ENCODE data around the gene WFDC12.

WFDC12 gene

DNA sequence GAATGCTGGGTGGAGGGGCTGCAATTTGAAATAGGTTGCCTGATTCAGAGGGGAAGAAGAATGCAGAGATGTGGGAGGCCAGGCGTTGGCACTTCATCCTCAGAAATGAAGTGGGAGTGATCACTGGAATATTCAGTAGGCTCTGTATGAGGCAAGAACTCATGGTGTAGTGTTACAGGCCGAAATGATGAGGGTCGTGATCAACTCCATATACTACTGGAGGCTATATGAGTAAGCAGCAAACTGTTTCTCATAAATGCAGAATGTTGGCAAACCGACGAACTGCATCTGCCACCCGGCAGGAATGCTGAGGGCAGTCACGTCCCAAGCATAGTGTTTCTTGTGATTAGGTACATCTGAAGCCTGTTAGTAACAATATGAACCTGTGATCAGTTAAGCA is 36.0 kb downstream of the WFDC12 start:
- DNase-seq = no peak

GRCh38 chr20:45087814-45088213 is 36.5 kb downstream of the WFDC12 start:
- no peak for DNase-seq

DNA sequence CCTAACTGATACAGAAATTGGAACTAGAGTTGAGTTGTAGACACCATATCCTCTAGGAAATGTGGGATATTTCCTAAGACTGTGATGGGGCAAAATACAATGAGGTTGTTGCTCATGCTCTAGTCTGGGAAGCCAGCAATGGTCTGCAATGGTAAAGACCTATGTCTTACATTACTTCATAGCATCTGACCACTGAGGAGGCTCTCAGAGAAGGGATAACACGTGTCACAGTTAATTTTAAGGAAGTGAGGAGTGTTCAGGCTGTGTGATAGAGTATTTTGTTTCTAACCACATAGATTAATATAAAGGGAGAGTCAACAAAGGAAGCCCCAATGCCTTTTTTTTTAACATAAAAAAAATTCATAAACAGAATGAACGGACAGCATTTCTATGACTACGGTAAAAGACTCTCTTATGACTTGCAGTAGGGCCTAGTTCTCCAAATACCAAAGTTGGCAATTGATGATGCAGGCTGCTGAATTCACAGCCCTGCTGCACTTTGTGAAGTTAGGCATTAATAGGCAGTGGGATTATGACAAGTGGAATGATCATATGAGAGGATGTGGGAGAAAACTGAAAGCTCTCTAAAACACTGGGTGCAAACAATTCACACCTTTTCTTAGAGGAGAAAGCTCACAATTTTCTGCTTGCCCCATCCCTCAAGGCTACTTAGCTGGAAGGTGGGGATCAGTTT is 37.0 kb downstream of the WFDC12 start:
- no peak for DNase-seq

GRCh38 chr20:45085867-45086266 is 38.4 kb downstream of the WFDC12 start:
- DNase-seq = no peak

DNA sequence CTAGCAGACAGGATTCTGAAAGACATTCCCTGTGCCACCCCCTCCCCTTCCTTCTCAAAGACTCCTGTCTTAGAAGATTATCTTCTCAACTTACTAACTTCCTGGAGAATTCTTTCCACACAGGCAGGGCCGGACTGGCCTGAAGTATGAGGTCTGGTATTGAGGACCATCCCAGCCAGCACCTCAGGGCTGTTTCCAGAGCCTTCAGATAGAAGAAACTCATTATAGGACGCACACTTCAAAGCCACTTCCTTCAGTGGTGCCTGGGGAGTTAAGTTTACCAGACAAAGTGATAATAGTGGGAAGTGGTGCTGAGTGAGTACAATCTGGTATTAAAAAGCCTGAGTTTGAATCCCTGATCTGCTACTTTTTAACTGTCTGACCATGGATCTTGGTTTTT is 39.0 kb downstream of the WFDC12 start:
- DNase-seq = no peak

GRCh38 chr20:45083127-45083526 is 41.1 kb downstream of the WFDC12 start:
- DNase-seq = no peak

DNA sequence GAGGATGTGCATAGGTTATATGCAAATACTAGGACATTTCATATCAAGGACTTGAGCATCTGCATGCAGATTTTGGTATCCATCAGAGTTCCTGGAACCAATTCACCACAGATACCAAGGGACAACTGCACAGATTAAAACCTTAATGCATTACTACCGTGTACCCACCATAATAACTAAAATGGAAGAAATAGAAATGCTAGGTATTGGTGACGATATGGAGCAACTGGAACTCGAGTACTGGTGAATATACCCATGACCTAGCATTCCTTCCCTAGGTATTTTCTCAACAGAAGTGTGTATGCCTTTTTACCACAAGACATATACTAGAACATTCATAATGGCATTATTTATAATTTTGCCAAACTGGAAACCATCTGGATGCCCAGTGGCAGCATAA is 41.8 kb downstream of the WFDC12 start:
- DNase-seq = no peak

GRCh38 chr20:45080867-45081624 is 43.2 kb downstream of the WFDC12 start:
- no peak for DNase-seq

- no peak for DNase-seq
Measured at GRCh38 chr20:45077559-45077958, 46.7 kb downstream of the WFDC12 start.

All from stimulated activated CD4-positive, alpha-beta T cell treated with anti-CD3 and anti-CD28 coated beads, Interleukin-2, amount 100 ng/mL, for 48 hours (primary cell).